Testis (tissue), 3 donors: ENCODE results near the gene ALDOA. TPM values are rescaled to one million over a fixed set of nuclear protein-coding genes. Genes with fewer than 3 reads are reported as not detected.

Experiments used
- DNase-seq: peaks from one replicate; pipeline ENCODE4 v3.0.0-alpha.2; 2019
- H3K27ac ChIP-seq, 2 donors: fragments of 200-600 bp; sonication (generic); one replicate each; pipeline ENCODE4 v1.5.1; 2019
- H3K27me3 ChIP-seq: fragments of 200-600 bp; sonication (generic); one replicate; pipeline ENCODE4 v1.5.1; 2019
- H3K36me3 ChIP-seq: fragments of 200-600 bp; sonication (generic); one replicate; pipeline ENCODE4 v1.5.1; 2017; ENCODE audit warnings: low read depth; ENCODE audit errors: missing control alignments
- H3K4me1 ChIP-seq: fragments of 200-600 bp; sonication (generic); one replicate; pipeline ENCODE4 v1.5.1; 2019
- H3K4me3 ChIP-seq, 2 donors: fragments of 200-600 bp; sonication (generic); one replicate each; pipeline ENCODE4 v1.5.1; 2017 to 2019
- H3K9me3 ChIP-seq: fragments of 200-600 bp; sonication (generic); one replicate; pipeline ENCODE4 v1.5.1; 2017
- POLR2A ChIP-seq: fragments of 450-650 bp; IDR thresholded peaks from one replicate; pipeline ENCODE4 v1.6.1; 2017; ENCODE audit warnings: antibody characterized with exemption, mild to moderate bottlenecking, moderate library complexity
- WGBS, 2 donors: methylation state at CpG; one replicate each; pipeline ENCODE4 v1.1.5; 2018; 5-methylcytosine and 5-hydroxymethylcytosine counted together
- intact Hi-C: fragments of 100-400 bp; cut with DNase I; formaldehyde crosslinking; loops from one replicate; pipeline ENCODE4 v1.15.1; 2023; ENCODE audit warnings: low total_unique reads
- polyA plus RNA-seq: library from polyadenylated mRNA; stranded (reverse); fragments of 350-450 nt; fragmentation: Illumina TruSeq; extraction: RNeasy Lipid Tissue Mini Kit (QIAGEN cat#74804); gene quantifications from one replicate; pipeline ENCODE4 v1.2.3, GENCODE V29; 2014; ENCODE audit warnings: low read depth, low replicate concordance; ENCODE audit not compliant: insufficient read depth
- total RNA-seq, 2 donors: library from RNA; depleted of rRNA; stranded (reverse); fragments of >200 nt; gene quantifications; one replicate each; pipeline ENCODE4 v1.2.3, GENCODE V29; 2016
- TF ChIP-seq, protein P1 (sequence below), 3 experiments: fragments of 450-650 bp in 2 of 3; fragments of 200-600 bp in 1 of 3; sonication (generic) in 1 of 3; IDR thresholded peaks; one replicate each; pipeline ENCODE4 v1.5.1; 2016 to 2019; ENCODE audit warnings: antibody characterized with exemption in 3 of 3, mild to moderate bottlenecking in 2 of 3, moderate library complexity in 1 of 3

Gene ALDOA
- total and polyA plus RNA-seq, 3 donors from 2014 or later: 373 to 521 (median 467) TPM

- intact Hi-C loops: no loop called here
- TF ChIP-seq, protein P1, sequence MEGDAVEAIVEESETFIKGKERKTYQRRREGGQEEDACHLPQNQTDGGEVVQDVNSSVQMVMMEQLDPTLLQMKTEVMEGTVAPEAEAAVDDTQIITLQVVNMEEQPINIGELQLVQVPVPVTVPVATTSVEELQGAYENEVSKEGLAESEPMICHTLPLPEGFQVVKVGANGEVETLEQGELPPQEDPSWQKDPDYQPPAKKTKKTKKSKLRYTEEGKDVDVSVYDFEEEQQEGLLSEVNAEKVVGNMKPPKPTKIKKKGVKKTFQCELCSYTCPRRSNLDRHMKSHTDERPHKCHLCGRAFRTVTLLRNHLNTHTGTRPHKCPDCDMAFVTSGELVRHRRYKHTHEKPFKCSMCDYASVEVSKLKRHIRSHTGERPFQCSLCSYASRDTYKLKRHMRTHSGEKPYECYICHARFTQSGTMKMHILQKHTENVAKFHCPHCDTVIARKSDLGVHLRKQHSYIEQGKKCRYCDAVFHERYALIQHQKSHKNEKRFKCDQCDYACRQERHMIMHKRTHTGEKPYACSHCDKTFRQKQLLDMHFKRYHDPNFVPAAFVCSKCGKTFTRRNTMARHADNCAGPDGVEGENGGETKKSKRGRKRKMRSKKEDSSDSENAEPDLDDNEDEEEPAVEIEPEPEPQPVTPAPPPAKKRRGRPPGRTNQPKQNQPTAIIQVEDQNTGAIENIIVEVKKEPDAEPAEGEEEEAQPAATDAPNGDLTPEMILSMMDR (IDR thresholded peaks at IDR 0.05): no peak
- no peak for TF ChIP-seq POLR2A
- DNase-seq: no peak
Measured at GRCh38 chr16:30076276-30076791, 10.8 kb downstream of the ALDOA start.

GRCh38 chr16:30077656-30078055 is 12.1 kb downstream of the ALDOA start:
- no peak overlapping the region for H3K4me3 ChIP-seq
- DNase-seq: no peak
- TF ChIP-seq, protein P1 (IDR thresholded peaks at IDR 0.05): no peak
- TF ChIP-seq POLR2A: no peak
- no peaks in the 10 kb centered on the region for H3K36me3 ChIP-seq
- H3K4me1 ChIP-seq: peaks cover 16% of the 10 kb centered on the region
- H3K27me3 ChIP-seq: no peaks in the 10 kb centered on the region
- intact Hi-C loops: no loop called here
- H3K27ac ChIP-seq: no peak overlapping the region
- 77 to 81% methylated on average over 6 of the region's 6 CpGs for WGBS, 2 donors
- H3K9me3 ChIP-seq: no peaks in the 10 kb centered on the region

More at GRCh38 chr16:30076276-30076791, 10.8 kb downstream of the ALDOA start:
- Histone ChIP-seq H3K4me3 (peak overlapping the region; percentile 99), H3K27me3 (no peaks in the 10 kb centered on the region), H3K4me1 (peaks cover 18% of the 10 kb centered on the region), H3K27ac (peak overlapping the region; percentile 85 to 92), H3K9me3 (no peaks in the 10 kb centered on the region), H3K36me3 (no peaks in the 10 kb centered on the region)
- WGBS, 2 donors: 1 to 2% methylated on average over 15 to 18 of the region's 33 CpGs

- Histone ChIP-seq H3K27me3 (no peaks in the 10 kb centered on the region), H3K27ac (no peak overlapping the region), H3K4me1 (peaks cover 16% of the 10 kb centered on the region), H3K9me3 (no peaks in the 10 kb centered on the region), H3K4me3 (no peak overlapping the region), H3K36me3 (no peaks in the 10 kb centered on the region)
- WGBS, 2 donors: 61 to 79% methylated on average over 6 to 7 of the region's 7 CpGs
- TF ChIP-seq, protein P1 (IDR thresholded peaks at IDR 0.05): no peak
- no peak for TF ChIP-seq POLR2A
- intact Hi-C loops: no loop called here
- DNase-seq: no peak
Measured at GRCh38 chr16:30078744-30079143, 13.2 kb downstream of the ALDOA start.

DNA sequence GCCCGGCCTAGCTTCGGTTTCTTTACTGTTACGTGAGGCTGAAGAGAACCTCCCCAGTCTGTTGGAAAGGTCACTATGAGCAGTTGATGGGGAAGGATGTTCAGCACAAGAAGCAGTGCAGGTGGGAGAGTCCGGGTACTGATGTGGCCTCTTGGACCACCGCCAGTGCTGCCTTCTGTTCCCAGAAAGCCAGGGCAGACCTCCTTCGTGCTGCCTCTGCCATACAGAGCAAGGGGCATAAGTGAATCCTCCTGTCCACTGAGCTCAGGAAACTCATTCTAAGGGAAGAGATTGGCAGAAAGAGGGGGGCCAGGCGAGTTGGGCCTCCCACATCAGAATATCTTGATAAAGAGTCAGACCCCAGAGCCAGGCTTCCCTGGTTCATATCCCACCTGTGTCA is 13.9 kb downstream of the ALDOA start:
- 78 to 80% methylated on average over 5 to 7 of the region's 7 CpGs for WGBS, 2 donors
- no peak for DNase-seq
- no peaks in the 10 kb centered on the region for H3K36me3 ChIP-seq

More for the DNA sequence above, 13.9 kb downstream of the ALDOA start:
- H3K27me3 ChIP-seq: no peaks in the 10 kb centered on the region
- no peak overlapping the region for H3K27ac ChIP-seq
- TF ChIP-seq, protein P1 (IDR thresholded peaks at IDR 0.05): no peak
- no peaks in the 10 kb centered on the region for H3K9me3 ChIP-seq
- peaks cover 16% of the 10 kb centered on the region for H3K4me1 ChIP-seq
- no peak overlapping the region for H3K4me3 ChIP-seq
- intact Hi-C loops: no loop called here
